Neural crest cell (in vitro differentiated cells): ENCODE data around the gene CCDC40. TPM values are rescaled to one million over a fixed set of nuclear protein-coding genes. Genes with fewer than 3 reads are reported as not detected.
A peak's percentile ranks its signal among the peaks of the same experiment; 100 is the strongest.

Experiments used
- DNase-seq: peaks from one replicate; pipeline ENCODE4 v3.0.0; 2021; ENCODE audit warnings: low read depth, mixed read lengths, low spot score
- H3K27ac Mint-ChIP-seq: one replicate; pipeline ENCODE4 v1.8.0; 2021; ENCODE audit warnings: mild to moderate bottlenecking, mixed read lengths; ENCODE audit not compliant: unreplicated experiment
- H3K27me3 Mint-ChIP-seq: 2 replicates; pipeline ENCODE4 v1.8.0; 2021; ENCODE audit warnings: low read depth, mild to moderate bottlenecking, mixed read lengths
- H3K36me3 Mint-ChIP-seq: 2 replicates; pipeline ENCODE4 v1.8.0; 2021; ENCODE audit warnings: low read depth, mild to moderate bottlenecking, mixed read lengths
- H3K4me1 Mint-ChIP-seq: 2 replicates; pipeline ENCODE4 v1.8.0; 2021; ENCODE audit warnings: mixed read lengths
- H3K4me3 Mint-ChIP-seq: one replicate; pipeline ENCODE4 v1.8.0; 2021; ENCODE audit warnings: mild to moderate bottlenecking, mixed read lengths
- H3K9me3 Mint-ChIP-seq: 2 replicates; pipeline ENCODE4 v1.8.0; 2021; ENCODE audit warnings: mixed read lengths
- CTCF ChIP-seq: fragments of 200-600 bp; sonication (generic); conservative IDR thresholded peaks from 2 replicates; pipeline ENCODE4 v1.5.0; 2021; ENCODE audit warnings: antibody characterized with exemption, mild to moderate bottlenecking
- total RNA-seq: library from RNA; stranded (reverse); gene quantifications from 2 replicates; pipeline ENCODE4 v1.2.1, GENCODE V29; 2021

The CCDC40 gene
- total RNA-seq, 1 donor from 2014 or later, result 22.7 TPM

- DNase-seq, result no peak
- no peaks in the 10 kb centered on the region for H3K27me3 Mint-ChIP-seq
- H3K36me3 Mint-ChIP-seq, result no peaks in the 10 kb centered on the region
Measured at GRCh38 chr17:80109066-80109660, 72.7 kb downstream of the CCDC40 start.

GRCh38 chr17:80109713-80110446 lies 73.4 kb downstream of the CCDC40 start:
- no peak overlapping the region for H3K27ac Mint-ChIP-seq
- peaks cover 4% of the 10 kb centered on the region for H3K4me1 Mint-ChIP-seq
- no peak overlapping the region for H3K4me3 Mint-ChIP-seq
- H3K36me3 Mint-ChIP-seq, result no peaks in the 10 kb centered on the region
- H3K9me3 Mint-ChIP-seq, result no peaks in the 10 kb centered on the region
- TF ChIP-seq CTCF, result no peak
- H3K27me3 Mint-ChIP-seq, result no peaks in the 10 kb centered on the region
- no peak for DNase-seq

More at GRCh38 chr17:80109066-80109660, 72.7 kb downstream of the CCDC40 start:
- peaks cover 4% of the 10 kb centered on the region for H3K4me1 Mint-ChIP-seq
- TF ChIP-seq CTCF, result no peak
- no peaks in the 10 kb centered on the region for H3K9me3 Mint-ChIP-seq
- no peak overlapping the region for H3K4me3 Mint-ChIP-seq
- H3K27ac Mint-ChIP-seq, result no peak overlapping the region

- Mint-ChIP-seq H3K4me3 (no peak overlapping the region), H3K4me1 (peaks cover 4% of the 10 kb centered on the region), H3K36me3 (peaks cover 4% of the 10 kb centered on the region), H3K9me3 (no peaks in the 10 kb centered on the region), H3K27me3 (no peaks in the 10 kb centered on the region), H3K27ac (peak overlapping the region; percentile 35)
- no peak for TF ChIP-seq CTCF
- DNase-seq, result no peak
Measured at GRCh38 chr17:80110447-80110812, 74.0 kb downstream of the CCDC40 start.

GRCh38 chr17:80110927-80111701 lies 74.7 kb downstream of the CCDC40 start:
- Mint-ChIP-seq H3K36me3 (peaks cover 4% of the 10 kb centered on the region), H3K27ac (peak overlapping the region; percentile 35), H3K4me3 (no peak overlapping the region), H3K9me3 (no peaks in the 10 kb centered on the region), H3K4me1 (peaks cover 6% of the 10 kb centered on the region), H3K27me3 (no peaks in the 10 kb centered on the region)
- no peak for TF ChIP-seq CTCF
- DNase-seq, result no peak

GRCh38 chr17:80111702-80112470 lies 75.4 kb downstream of the CCDC40 start:
- Mint-ChIP-seq H3K27me3 (no peaks in the 10 kb centered on the region), H3K27ac (no peak overlapping the region)

More at GRCh38 chr17:80111702-80112470, 75.4 kb downstream of the CCDC40 start:
- no peak for DNase-seq
- Mint-ChIP-seq H3K9me3 (no peaks in the 10 kb centered on the region), H3K4me3 (no peak overlapping the region), H3K4me1 (peaks cover 10% of the 10 kb centered on the region), H3K36me3 (peaks cover 4% of the 10 kb centered on the region)
- no peak for TF ChIP-seq CTCF
